Right lobe of liver (tissue), 6 donors: ENCODE results near the gene CYP3A5. TPM values are rescaled to one million over a fixed set of nuclear protein-coding genes. Genes with fewer than 3 reads are reported as not detected.

Source experiments
- ATAC-seq, 4 donors: fragments of 200-7000 bp; cut with Tn5 transposase; one replicate each; pipeline ENCODE4 v1.9.1; 2020; ENCODE audit warnings: mild to moderate bottlenecking in 4 of 4, moderate library complexity in 4 of 4
- DNase-seq, 3 donors: peaks; one replicate each; pipeline ENCODE4 v3.0.0-alpha.2; 2020
- H3K27ac ChIP-seq, 3 donors: fragments of 200-600 bp; one replicate each; pipeline ENCODE4 v1.8.0; 2022
- H3K27me3 ChIP-seq, 2 donors: fragments of 200-600 bp; one replicate each; pipeline ENCODE4 v1.8.0; 2022
- H3K36me3 ChIP-seq, 4 donors: fragments of 200-600 bp; sonication (generic) in 1 of 4; one replicate each; pipeline versions ENCODE4 v1.5.1 to v1.8.0; 2017 to 2022; ENCODE audit warnings: control low read depth in 1 of 4
- H3K4me1 ChIP-seq, 4 donors: fragments of 200-600 bp; sonication (generic) in 1 of 4; one replicate each; pipeline versions ENCODE4 v1.5.1 to v1.8.0; 2017 to 2022; ENCODE audit warnings: control low read depth in 1 of 4
- H3K4me3 ChIP-seq, 3 donors: fragments of 200-600 bp; one replicate each; pipeline ENCODE4 v1.8.0; 2022
- H3K9me3 ChIP-seq, 4 donors: fragments of 200-600 bp; sonication (generic) in 1 of 4; one replicate each; pipeline versions ENCODE4 v1.5.1 to v1.8.0; 2017 to 2022; ENCODE audit warnings: control low read depth in 1 of 4
- CTCF ChIP-seq, 4 donors: fragments of 200-600 bp in 3 of 4; fragments of 450-650 bp in 1 of 4; IDR thresholded peaks; one replicate each; pipeline versions ENCODE4 v1.5.1 to v1.8.0; 2016 to 2022; ENCODE audit warnings: antibody characterized with exemption in 4 of 4, mild to moderate bottlenecking in 2 of 4
- POLR2A ChIP-seq: fragments of 450-650 bp; IDR thresholded peaks from one replicate; pipeline ENCODE4 v1.6.1; 2017; ENCODE audit warnings: antibody characterized with exemption, mild to moderate bottlenecking
- WGBS: methylation state at CpG from one replicate; pipeline ENCODE4 v1.1.6; 2018; ENCODE audit warnings: low coverage, low lambda C conversion rate; ENCODE audit not compliant: insufficient coverage; ENCODE audit errors: missing lambda C conversion rate; 5-methylcytosine and 5-hydroxymethylcytosine counted together
- intact Hi-C, 2 donors: fragments of 100-400 bp; cut with DNase I; formaldehyde crosslinking; loops; one replicate each; pipeline versions ENCODE4 v1.11.2 to v1.14.1; 2022
- total RNA-seq, 6 experiments: library from RNA; depleted of rRNA in 2 of 6; stranded (reverse); fragments of >200 nt in 2 of 6; fragmentation: NEBNext Ultra II Directional in 3 of 6; extraction: Animal tissue kit (Norgen Biotek cat#: 25700) in 3 of 6; gene quantifications; one replicate each; pipeline versions ENCODE4 v1.1.0 to v1.2.4, GENCODE V29; 2016 to 2023
- donor health status: DM: no; HTN: yes; CAD: no.
- donor health status: DM: no; HTN: no; CAD: no.
- donor health status: DM: no; HTN: no; CAD: no.
- donor health status: DM: no; HTN: yes; CAD: no.
- donor health status: DM: no; HTN: yes; CAD: no.

The CYP3A5 gene
- total RNA-seq, 6 experiments from 2014 or later = 307 to 774 (median 646) TPM

GRCh38 chr7:99645590-99645989, 34.2 kb downstream of the CYP3A5 start:
- H3K27me3 ChIP-seq = no peaks in the 10 kb centered on the region
- TF ChIP-seq CTCF (IDR thresholded peaks at IDR 0.05) = no peak
- no peak for TF ChIP-seq POLR2A
- no peak for DNase-seq
- H3K9me3 ChIP-seq = no peaks in the 10 kb centered on the region
- H3K36me3 ChIP-seq = peaks cover 0 to 5% (median under 1%) of the 10 kb centered on the region in 4 donors
- intact Hi-C loops = no loop called here
- 100% methylated on average over 1 of the region's 1 CpG for WGBS
- no peak for ATAC-seq
- H3K27ac ChIP-seq = no peak overlapping the region
- no peak overlapping the region for H3K4me3 ChIP-seq
- H3K4me1 ChIP-seq = no peaks in the 10 kb centered on the region

- peaks cover 0 to 5% (median under 1%) of the 10 kb centered on the region in 4 donors for H3K36me3 ChIP-seq
- H3K27me3 ChIP-seq = no peaks in the 10 kb centered on the region
- intact Hi-C loops = no loop called here
- no peak for DNase-seq
- WGBS = 90% methylated on average over 3 of the region's 3 CpGs
- TF ChIP-seq POLR2A (no peak), CTCF (IDR thresholded peaks at IDR 0.05) (no peak)
- H3K4me3 ChIP-seq = no peak overlapping the region
- H3K27ac ChIP-seq = no peak overlapping the region
- H3K9me3 ChIP-seq = no peaks in the 10 kb centered on the region
- no peaks in the 10 kb centered on the region for H3K4me1 ChIP-seq
- ATAC-seq = no peak
Observed at GRCh38 chr7:99644431-99644830, 35.4 kb downstream of the CYP3A5 start.

- ATAC-seq = no peak
- Histone ChIP-seq H3K27ac (no peak overlapping the region), H3K9me3 (no peaks in the 10 kb centered on the region), H3K36me3 (peaks cover 0 to 2% (median 0%) of the 10 kb centered on the region in 4 donors), H3K4me1 (no peaks in the 10 kb centered on the region), H3K27me3 (no peaks in the 10 kb centered on the region), H3K4me3 (no peak overlapping the region)
- no peak for TF ChIP-seq CTCF (IDR thresholded peaks at IDR 0.05)
- no peak for TF ChIP-seq POLR2A
- no peak for DNase-seq
- 100% methylated on average over 2 of the region's 2 CpGs for WGBS
- intact Hi-C loops = no loop called here
Observed at GRCh38 chr7:99643464-99643863, 36.3 kb downstream of the CYP3A5 start.

- DNase-seq (no peak), ATAC-seq (no peak)
- 82% methylated on average over 1 of the region's 1 CpG for WGBS
- H3K27me3 ChIP-seq = no peaks in the 10 kb centered on the region
- intact Hi-C loops = no loop called here
- TF ChIP-seq CTCF (IDR thresholded peaks at IDR 0.05) = no peak
- no peak for TF ChIP-seq POLR2A
- H3K27ac ChIP-seq = no peak overlapping the region
- no peaks in the 10 kb centered on the region for H3K9me3 ChIP-seq
- no peaks in the 10 kb centered on the region for H3K4me1 ChIP-seq
- no peak overlapping the region for H3K4me3 ChIP-seq
- H3K36me3 ChIP-seq = no peaks in the 10 kb centered on the region
Observed at GRCh38 chr7:99642027-99642426, 37.8 kb downstream of the CYP3A5 start.

DNA sequence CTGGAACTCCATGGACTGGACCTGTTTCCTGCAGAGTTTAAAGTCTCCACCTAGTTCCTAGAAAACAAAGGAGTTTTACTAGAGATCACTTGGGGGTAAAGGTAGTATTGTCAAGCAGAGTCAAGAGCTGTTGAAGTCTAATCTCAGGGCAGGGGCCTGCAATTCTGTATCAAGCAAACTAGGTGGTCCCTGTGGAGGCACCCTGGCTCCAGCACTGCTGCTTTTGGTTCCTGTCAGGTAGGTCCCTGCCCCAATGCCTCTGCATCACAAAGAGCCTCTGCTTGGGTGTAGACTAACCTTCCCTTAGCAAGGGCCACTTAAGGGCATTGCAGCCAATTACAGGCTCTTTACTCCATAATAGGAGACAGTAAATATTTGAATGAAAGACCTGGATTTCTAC, 40.5 kb downstream of the CYP3A5 start:
- DNase-seq (no peak), ATAC-seq (no peak)
- H3K4me1 ChIP-seq = peaks cover 0 to 6% (median 0%) of the 10 kb centered on the region in 4 donors
- H3K36me3 ChIP-seq = peaks cover 0 to 3% (median 0%) of the 10 kb centered on the region in 4 donors
- TF ChIP-seq POLR2A (no peak), CTCF (IDR thresholded peaks at IDR 0.05) (no peak)
- H3K27ac ChIP-seq = no peak overlapping the region
- no peaks in the 10 kb centered on the region for H3K9me3 ChIP-seq
- intact Hi-C loops = no loop called here
- H3K4me3 ChIP-seq = no peak overlapping the region
- no peaks in the 10 kb centered on the region for H3K27me3 ChIP-seq
